GM12872 (cell line): Measurements from ENCODE around the gene POLN.
A peak's percentile ranks its signal among the peaks of the same experiment; 100 is the strongest.

Experiments
- TF ChIP-seq, protein P1 (sequence below): IDR thresholded peaks from 3 replicates; pipeline ENCODE4 v1.5.1; 2011; ENCODE audit warnings: low read depth, mild to moderate bottlenecking, low read length, moderate library complexity; ENCODE audit not compliant: insufficient read depth

The POLN gene

DNA sequence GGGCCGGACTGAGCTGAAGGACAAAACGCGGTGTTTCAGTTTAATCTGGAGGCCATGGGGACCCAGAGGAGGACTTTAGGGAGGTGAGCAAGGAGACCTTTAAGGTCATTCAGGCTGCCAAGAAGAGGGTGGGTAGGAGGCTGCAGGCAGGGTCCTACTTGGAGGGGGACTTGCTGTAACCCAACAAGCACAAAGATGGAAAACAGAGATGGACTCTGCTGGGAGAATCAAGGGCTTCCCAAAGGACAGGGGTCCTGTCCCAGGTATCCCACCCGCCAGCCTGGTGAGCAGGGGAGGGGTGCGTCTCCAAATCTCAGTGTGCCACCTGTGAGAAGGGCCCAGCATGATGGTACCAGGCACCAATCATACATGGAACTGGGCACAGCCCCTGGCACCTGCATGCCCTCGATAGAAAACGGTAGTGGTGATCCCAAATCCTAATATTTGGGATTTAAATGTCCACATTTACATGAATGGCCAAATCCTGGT, 3.9 kb upstream of the POLN start:
- TF ChIP-seq, protein P1, sequence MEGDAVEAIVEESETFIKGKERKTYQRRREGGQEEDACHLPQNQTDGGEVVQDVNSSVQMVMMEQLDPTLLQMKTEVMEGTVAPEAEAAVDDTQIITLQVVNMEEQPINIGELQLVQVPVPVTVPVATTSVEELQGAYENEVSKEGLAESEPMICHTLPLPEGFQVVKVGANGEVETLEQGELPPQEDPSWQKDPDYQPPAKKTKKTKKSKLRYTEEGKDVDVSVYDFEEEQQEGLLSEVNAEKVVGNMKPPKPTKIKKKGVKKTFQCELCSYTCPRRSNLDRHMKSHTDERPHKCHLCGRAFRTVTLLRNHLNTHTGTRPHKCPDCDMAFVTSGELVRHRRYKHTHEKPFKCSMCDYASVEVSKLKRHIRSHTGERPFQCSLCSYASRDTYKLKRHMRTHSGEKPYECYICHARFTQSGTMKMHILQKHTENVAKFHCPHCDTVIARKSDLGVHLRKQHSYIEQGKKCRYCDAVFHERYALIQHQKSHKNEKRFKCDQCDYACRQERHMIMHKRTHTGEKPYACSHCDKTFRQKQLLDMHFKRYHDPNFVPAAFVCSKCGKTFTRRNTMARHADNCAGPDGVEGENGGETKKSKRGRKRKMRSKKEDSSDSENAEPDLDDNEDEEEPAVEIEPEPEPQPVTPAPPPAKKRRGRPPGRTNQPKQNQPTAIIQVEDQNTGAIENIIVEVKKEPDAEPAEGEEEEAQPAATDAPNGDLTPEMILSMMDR = no peak

DNA sequence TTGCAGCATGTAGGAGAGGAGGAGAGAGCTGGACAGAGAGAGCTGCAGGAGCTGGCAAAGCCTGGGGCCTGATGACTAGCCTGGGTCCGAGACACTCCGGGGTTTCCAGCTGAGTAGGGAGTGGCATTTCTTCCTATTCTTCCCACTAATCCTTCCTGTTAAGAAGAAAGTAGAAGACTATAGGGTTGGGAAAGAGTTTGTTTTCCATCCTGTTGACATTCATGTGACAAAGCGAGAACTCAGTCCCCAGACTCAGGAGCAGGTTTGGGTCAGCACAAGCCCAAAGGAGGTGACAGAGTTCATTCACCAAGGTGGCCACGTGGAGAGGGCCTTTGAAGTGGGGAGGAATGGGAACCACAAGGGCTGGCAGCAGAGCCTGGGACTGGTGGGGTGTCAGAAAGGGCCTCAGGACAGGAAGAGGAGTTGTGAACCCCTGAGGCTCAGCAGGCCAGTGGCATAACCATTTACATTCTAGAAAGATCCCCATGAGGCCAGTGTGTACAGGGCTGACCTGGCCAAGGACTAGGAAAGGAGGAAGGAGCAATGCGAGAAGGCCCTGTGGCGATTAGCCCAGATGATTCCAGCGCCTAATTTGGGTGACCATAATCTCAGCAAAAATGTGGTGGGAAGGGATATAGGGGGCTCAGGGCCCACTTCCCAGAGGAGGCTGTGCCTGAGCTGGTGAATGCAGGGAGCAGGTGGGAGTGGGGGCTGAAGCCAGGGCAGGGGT, 3.3 kb upstream of the POLN start:
- TF ChIP-seq, protein P1 = no peak

DNA sequence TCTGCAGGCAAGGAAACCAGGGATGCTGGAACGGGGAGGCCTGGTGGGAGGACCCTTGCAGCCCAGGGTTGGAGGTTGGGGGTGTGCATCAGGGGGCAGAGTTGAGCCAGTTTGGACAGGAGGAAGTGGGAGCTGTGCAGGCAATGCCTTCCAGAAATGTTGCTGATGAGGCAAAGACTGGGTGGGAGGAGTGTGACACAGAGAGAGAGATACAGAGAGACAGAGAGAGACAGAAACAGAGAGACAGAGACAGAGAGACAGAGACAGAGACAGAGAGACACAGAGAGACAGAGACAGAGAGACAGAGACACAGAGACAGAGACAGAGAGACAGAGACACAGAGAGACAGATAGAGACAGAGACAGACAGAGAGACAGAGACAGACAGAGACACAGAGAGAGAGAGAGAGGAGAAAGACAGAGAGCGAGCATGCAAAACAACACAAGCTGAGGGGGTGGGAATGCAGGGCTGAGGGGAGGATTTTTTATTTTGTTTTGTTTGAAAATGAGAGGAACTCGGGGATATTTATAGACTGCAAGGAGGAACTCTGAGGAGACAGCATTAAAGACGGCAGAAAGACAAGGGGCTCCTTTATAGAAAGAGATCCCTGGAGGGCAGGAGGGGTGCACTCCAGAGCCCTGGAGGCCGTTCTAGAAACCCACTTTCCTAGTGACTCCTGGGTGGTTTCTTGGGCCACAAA, 1.9 kb upstream of the POLN start:
- TF ChIP-seq, protein P1 = 0 out of 3 replicates have a peak, but pooled peaks have one; percentile 20

DNA sequence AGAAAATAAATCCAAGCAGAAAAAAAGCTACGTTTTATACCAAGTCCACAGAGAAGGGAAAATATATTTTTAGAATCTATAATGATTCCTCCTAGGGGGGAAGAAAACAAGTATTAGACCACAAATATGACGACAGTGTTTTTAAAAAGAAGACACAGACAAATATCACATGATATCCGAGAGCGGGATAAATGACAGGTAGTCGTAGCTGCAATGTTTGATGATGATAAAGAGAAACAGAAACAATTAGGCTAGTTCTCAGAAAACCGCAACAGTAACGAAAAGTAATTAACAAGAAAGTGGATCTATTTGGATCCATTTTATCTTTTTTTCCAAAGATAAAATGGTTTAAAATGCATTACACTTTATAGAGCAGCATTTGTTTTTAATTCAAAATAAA, 918 bp downstream of the POLN start:
- TF ChIP-seq, protein P1 = no peak

DNA sequence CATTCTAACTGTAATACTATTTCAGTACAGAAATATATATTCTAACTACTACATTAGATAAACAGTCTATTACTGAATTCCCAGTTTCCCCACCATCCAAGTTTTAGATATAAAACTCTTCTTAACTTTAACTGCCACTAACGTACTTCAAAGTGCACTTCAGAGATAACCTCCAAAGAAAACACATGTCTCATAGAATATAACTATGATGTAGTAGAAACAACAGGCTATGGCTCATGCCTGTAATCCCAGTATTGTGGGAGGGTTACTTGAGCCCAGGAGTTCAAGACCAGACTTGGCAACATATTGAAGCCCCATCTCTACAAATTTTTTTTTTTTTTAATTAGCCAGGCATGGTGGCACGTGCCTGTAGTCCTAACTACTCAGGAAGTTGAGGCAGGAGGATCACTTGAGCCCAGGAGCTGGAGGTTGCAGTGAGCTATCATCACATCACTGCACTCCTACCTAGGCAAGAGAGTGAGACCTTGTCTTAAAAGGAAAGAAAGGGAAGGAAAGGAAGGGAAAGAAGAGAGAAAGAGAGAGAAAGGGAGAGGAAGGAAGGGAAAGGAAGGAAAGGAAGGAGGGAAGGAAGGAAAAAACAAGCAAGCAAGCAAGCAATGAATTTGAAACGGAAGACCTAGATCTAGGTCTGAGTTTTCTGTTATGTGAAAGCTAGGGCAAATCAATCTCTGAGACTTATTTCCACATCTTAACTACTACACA, 4.8 kb downstream of the POLN start:
- TF ChIP-seq, protein P1 = no peak

DNA sequence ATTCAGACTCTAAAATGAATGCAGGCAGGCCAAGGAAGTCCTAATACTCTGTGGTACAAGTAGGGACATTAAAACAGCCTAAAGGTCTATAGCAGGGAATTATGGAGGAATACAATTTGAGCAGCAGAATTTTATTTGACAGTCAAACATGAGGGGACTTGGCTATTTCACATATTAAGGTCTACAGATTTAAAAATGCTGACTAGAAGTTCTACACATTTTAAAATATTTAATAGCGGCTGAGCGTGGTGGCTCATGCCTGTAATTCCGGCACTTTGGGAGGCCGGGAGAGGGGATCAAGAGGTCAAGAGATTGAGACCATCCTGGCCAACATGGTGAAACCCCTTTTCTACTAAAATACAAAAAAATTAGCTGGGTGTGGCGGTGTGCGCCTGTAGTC, 10.8 kb downstream of the POLN start:
- TF ChIP-seq, protein P1 = no peak

DNA sequence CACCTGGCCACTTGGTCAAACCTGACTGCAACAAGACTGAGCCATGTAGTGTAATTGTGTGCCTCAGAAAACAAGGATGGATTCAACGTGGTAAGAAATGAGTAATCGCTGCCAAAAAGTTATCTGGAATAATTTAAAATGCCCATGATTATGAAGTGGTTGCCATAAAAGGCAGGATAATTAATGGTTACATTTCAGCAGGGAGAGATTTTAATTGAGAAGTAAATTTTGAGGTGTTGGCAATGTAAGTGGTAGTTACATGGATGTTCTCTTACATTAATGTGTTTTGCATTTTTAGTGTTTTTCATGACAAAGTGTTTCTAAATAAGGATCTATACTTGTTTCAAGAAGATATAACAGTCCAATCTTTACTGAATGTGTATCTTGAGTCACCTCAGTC, 15.7 kb downstream of the POLN start:
- TF ChIP-seq, protein P1 = no peak
